Breast epithelium (tissue), 3 donors: ENCODE results near the gene BPHL.

Experiments
- POLR2AphosphoS5 ChIP-seq, 3 donors: sonication (generic); formaldehyde crosslinking; IDR thresholded peaks; one replicate each; pipeline ENCODE4 v1.6.1; 2017; ENCODE audit warnings: antibody characterized with exemption in 3 of 3
- TF ChIP-seq, protein P1 (sequence below), 3 donors: fragments of 450-650 bp; IDR thresholded peaks; one replicate each; pipeline ENCODE4 v1.5.1; 2016 to 2017; ENCODE audit warnings: antibody characterized with exemption in 3 of 3, mild to moderate bottlenecking in 3 of 3, moderate library complexity in 3 of 3

DNA sequence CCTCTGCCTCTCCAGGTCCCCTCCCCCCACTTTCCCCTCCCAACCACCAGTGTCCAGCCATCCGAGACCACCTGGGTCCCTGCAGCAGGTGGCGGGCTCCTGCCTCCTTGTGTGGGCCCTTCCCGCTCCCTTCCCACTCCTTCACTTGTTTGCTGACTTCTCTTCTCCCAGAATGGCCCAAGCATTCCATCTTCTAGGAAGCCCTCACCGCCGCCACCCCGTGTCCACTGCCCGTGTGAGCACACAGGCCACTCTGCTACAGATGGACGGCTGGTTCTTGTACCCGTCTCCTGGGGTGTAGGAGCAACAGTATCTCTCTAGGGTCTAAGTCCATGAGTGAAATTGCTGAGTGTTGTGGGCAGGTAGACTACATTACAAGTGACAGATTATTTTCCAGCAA, 15.0 kb downstream of the BPHL start:
- TF ChIP-seq, protein P1, sequence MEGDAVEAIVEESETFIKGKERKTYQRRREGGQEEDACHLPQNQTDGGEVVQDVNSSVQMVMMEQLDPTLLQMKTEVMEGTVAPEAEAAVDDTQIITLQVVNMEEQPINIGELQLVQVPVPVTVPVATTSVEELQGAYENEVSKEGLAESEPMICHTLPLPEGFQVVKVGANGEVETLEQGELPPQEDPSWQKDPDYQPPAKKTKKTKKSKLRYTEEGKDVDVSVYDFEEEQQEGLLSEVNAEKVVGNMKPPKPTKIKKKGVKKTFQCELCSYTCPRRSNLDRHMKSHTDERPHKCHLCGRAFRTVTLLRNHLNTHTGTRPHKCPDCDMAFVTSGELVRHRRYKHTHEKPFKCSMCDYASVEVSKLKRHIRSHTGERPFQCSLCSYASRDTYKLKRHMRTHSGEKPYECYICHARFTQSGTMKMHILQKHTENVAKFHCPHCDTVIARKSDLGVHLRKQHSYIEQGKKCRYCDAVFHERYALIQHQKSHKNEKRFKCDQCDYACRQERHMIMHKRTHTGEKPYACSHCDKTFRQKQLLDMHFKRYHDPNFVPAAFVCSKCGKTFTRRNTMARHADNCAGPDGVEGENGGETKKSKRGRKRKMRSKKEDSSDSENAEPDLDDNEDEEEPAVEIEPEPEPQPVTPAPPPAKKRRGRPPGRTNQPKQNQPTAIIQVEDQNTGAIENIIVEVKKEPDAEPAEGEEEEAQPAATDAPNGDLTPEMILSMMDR (IDR thresholded peaks at IDR 0.05), result no peak
- TF ChIP-seq POLR2AphosphoS5 (IDR thresholded peaks at IDR 0.05), result no peak
